ENCODE measurements around the gene CRK.

Gene CRK

GRCh38 chr17:1485423-1486376 is 29.7 kb upstream of the CRK start:
- no peak for DNase-seq

- DNase-seq = peak; percentile 52
Observed at GRCh38 chr17:1484676-1485422, 28.8 kb upstream of the CRK start.

- no peak for DNase-seq
Observed at GRCh38 chr17:1484060-1484535, 28.1 kb upstream of the CRK start.

- no peak for DNase-seq
Observed at GRCh38 chr17:1482680-1483079, 26.6 kb upstream of the CRK start.

GRCh38 chr17:1481736-1482135 is 25.7 kb upstream of the CRK start:
- no peak for DNase-seq

GRCh38 chr17:1480747-1481465 is 24.9 kb upstream of the CRK start:
- DNase-seq = no peak

- no peak for DNase-seq
Observed at GRCh38 chr17:1478418-1478817, 22.4 kb upstream of the CRK start.

- DNase-seq = no peak
Observed at GRCh38 chr17:1475321-1475854, 19.4 kb upstream of the CRK start.

GRCh38 chr17:1474402-1475189 is 18.6 kb upstream of the CRK start:
- DNase-seq = no peak

- DNase-seq = no peak
Observed at GRCh38 chr17:1473841-1474240, 17.8 kb upstream of the CRK start.

GRCh38 chr17:1473170-1473569 is 17.1 kb upstream of the CRK start:
- no peak for DNase-seq

- DNase-seq = no peak
Observed at GRCh38 chr17:1471911-1472821, 16.1 kb upstream of the CRK start.

- no peak for DNase-seq
Observed at GRCh38 chr17:1471490-1471889, 15.5 kb upstream of the CRK start.

- DNase-seq = no peak
Observed at GRCh38 chr17:1470755-1471462, 14.9 kb upstream of the CRK start.

- DNase-seq = no peak
Observed at GRCh38 chr17:1470071-1470754, 14.2 kb upstream of the CRK start.

GRCh38 chr17:1469231-1469852 is 13.3 kb upstream of the CRK start:
- no peak for DNase-seq

GRCh38 chr17:1467898-1468492 is 12.0 kb upstream of the CRK start:
- DNase-seq = no peak

- no peak for DNase-seq
Observed at GRCh38 chr17:1467258-1467657, 11.2 kb upstream of the CRK start.

- DNase-seq = no peak
Observed at GRCh38 chr17:1464186-1464585, 8.2 kb upstream of the CRK start.
